Activated naive CD4-positive, alpha-beta T cell treated with anti-CD3 and anti-CD28 coated beads, Interleukin-2, amount 10 ng/mL, durations not matched to agents 7 days and 5 days (primary cell): ENCODE results near the gene SERPING1.
A peak's percentile ranks its signal among the peaks of the same experiment; 100 is the strongest.
"Not testable (repeated sequence)": the region's sequence is repeated elsewhere in the genome, so short reads cannot be mapped to it uniquely, and the experiment has no call there.

ENCODE experiments used
- CTCF ChIA-PET: fragments of 350-600 bp; sonication (Branson Sonifier 250); formaldehyde crosslinking; loops from one replicate; lab custom pipeline; 2021; ENCODE audit warnings: antibody characterized with exemption; lab: Charles Lee
- DNase-seq: peaks from one replicate; pipeline ENCODE4 v3.0.0-alpha.2; 2020
- H3K27ac Mint-ChIP-seq: one replicate; pipeline ENCODE4 v1.8.0; 2021; ENCODE audit warnings: mild to moderate bottlenecking, moderate library complexity, mixed read lengths
- H3K27me3 Mint-ChIP-seq: one replicate; pipeline ENCODE4 v1.8.0; 2021; ENCODE audit warnings: mild to moderate bottlenecking, mixed read lengths
- H3K36me3 Mint-ChIP-seq: one replicate; pipeline ENCODE4 v1.8.0; 2021; ENCODE audit warnings: mixed read lengths
- H3K4me1 Mint-ChIP-seq: one replicate; pipeline ENCODE4 v1.8.0; 2021; ENCODE audit warnings: mixed read lengths
- H3K4me3 Mint-ChIP-seq: one replicate; pipeline ENCODE4 v1.8.0; 2021; ENCODE audit warnings: mild to moderate bottlenecking, moderate library complexity, mixed read lengths
- H3K9me3 Mint-ChIP-seq: one replicate; pipeline ENCODE4 v1.8.0; 2021; ENCODE audit warnings: mixed read lengths

SERPING1 gene

GRCh38 chr11:57646799-57647303 is 49.4 kb downstream of the SERPING1 start:
- Mint-ChIP-seq H3K36me3 (no peaks in the 10 kb centered on the region), H3K4me1 (peaks cover 51% of the 10 kb centered on the region), H3K27me3 (peaks cover 74% of the 10 kb centered on the region), H3K9me3 (no peaks in the 10 kb centered on the region), H3K4me3 (no peak overlapping the region), H3K27ac (no peak overlapping the region)
- CTCF ChIA-PET = interaction anchor here (0.7 to 2.5 kb wide), 5 partner anchors 79 to 174 kb away, joined by 3 to 8 read pairs (median 5); partner anchors contain the start of gene UBE2L6
- no peak for DNase-seq

- H3K27ac Mint-ChIP-seq = no peak overlapping the region
- CTCF ChIA-PET = interaction anchor here (1.2 to 2.5 kb wide), 4 partner anchors 120 to 174 kb away, joined by 4 to 8 read pairs (median 6); no protein-coding TSS in a partner anchor
Observed at GRCh38 chr11:57647372-57647771, 49.9 kb downstream of the SERPING1 start.

DNA sequence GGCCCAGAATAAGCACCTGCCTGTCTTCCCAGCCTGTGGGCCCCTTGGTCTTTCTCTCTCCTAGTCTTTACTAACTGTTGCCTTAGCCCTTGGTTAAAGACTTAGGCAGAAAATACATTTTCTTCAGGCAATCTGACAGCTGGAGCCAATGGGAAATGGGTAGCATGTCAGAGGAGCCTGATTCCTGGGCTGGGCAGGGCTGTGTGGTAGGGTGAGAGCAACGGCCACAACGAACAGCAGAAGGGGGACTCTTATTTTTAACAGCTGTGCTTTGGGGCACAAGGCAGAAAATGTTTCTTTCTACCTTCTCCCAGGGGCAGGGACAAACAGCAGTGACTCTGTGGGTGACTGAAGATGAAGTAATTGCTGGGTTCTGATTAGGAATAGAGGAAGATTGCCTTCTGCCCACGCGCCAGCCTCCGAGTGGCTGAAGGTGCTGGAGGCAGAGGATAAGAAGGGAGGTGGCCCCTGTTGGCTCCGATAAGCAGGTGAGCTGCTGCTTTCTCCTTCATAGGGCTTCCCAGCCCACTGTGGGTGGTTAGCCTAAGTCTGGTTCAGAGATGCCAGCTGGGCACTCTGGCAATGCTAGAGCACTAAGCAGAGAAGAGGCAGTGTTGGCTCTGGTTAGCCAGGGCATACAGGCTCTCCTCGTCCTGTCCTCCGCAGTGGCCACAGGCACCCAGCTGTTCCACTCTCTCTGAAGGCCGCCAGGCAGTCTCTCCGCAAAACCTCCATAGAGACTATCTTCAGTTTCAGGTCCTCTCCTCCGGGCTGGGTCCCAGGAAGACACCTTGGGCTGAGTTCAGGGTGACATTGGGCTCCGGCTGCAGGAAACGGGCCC is 50.7 kb downstream of the SERPING1 start:
- peaks cover 63% of the 10 kb centered on the region for H3K4me1 Mint-ChIP-seq
- peak; percentile 24 for DNase-seq
- no peaks in the 10 kb centered on the region for H3K36me3 Mint-ChIP-seq
- peak overlapping the region; percentile 69 for H3K4me3 Mint-ChIP-seq
- H3K27me3 Mint-ChIP-seq = peaks cover 66% of the 10 kb centered on the region
- no peak overlapping the region for H3K27ac Mint-ChIP-seq
- no peaks in the 10 kb centered on the region for H3K9me3 Mint-ChIP-seq
- CTCF ChIA-PET = interaction anchor here (0.7 to 2.5 kb wide), 7 partner anchors 9 to 191 kb away, joined by 3 to 8 read pairs (median 5); no protein-coding TSS in a partner anchor

More at GRCh38 chr11:57647372-57647771, 49.9 kb downstream of the SERPING1 start:
- no peak for DNase-seq
- no peaks in the 10 kb centered on the region for H3K9me3 Mint-ChIP-seq
- peaks cover 74% of the 10 kb centered on the region for H3K27me3 Mint-ChIP-seq
- no peak overlapping the region for H3K4me3 Mint-ChIP-seq
- no peaks in the 10 kb centered on the region for H3K36me3 Mint-ChIP-seq
- H3K4me1 Mint-ChIP-seq = peaks cover 55% of the 10 kb centered on the region

GRCh38 chr11:57648801-57649735 is 51.6 kb downstream of the SERPING1 start:
- Mint-ChIP-seq H3K36me3 (no peaks in the 10 kb centered on the region), H3K4me1 (peaks cover 65% of the 10 kb centered on the region), H3K27ac (no peak overlapping the region), H3K9me3 (no peaks in the 10 kb centered on the region), H3K27me3 (peaks cover 61% of the 10 kb centered on the region), H3K4me3 (peak overlapping the region; percentile 69)
- CTCF ChIA-PET = interaction anchor here (0.7 to 2.5 kb wide), 8 partner anchors 10 to 192 kb away, joined by 3 to 8 read pairs (median 4); no protein-coding TSS in a partner anchor
- peak; percentile 22 for DNase-seq

GRCh38 chr11:57649826-57650738 is 52.6 kb downstream of the SERPING1 start, which contains the start of gene YPEL4:
Gene YPEL4 (minus strand): TSS chr11:57649912. CDS start chr11:57647107, 2,805 bp downstream.
- H3K4me1 Mint-ChIP-seq = peaks cover 68% of the 10 kb centered on the region
- CTCF ChIA-PET = interaction anchor here (1.4 kb wide), 1 partner anchor 193 kb away, joined by 4 read pairs; no protein-coding TSS in a partner anchor
- peak; percentile 77 for DNase-seq
- peak within 1 kb of the TSS; percentile 47 for H3K27ac Mint-ChIP-seq
- peaks cover 55% of the 10 kb centered on the region for H3K27me3 Mint-ChIP-seq
- H3K36me3 Mint-ChIP-seq = no peaks in the 10 kb centered on the region
- no peaks in the 10 kb centered on the region for H3K9me3 Mint-ChIP-seq
- H3K4me3 Mint-ChIP-seq = peak within 1 kb of the TSS; percentile 69

DNA sequence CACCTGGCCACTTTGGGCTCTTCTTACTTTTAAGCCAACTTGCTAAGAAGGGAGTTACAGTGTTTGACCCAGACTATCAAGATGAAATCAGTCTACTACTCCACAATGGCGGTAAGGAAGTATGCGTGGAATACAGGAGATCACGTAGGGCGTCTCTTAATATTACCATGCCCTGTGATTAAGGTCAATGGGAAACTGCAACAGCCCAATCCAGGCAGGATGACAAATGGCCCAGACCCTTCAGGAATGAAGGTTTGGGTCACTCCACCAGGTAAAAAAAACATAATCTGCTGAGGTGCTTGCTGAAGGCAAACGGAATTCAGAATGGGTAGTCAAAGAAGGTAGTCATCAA is 53.2 kb downstream of the SERPING1 start:
- H3K9me3 Mint-ChIP-seq = no peaks in the 10 kb centered on the region
- DNase-seq = no peak
- peaks cover 48% of the 10 kb centered on the region for H3K27me3 Mint-ChIP-seq
- H3K27ac Mint-ChIP-seq = peak overlapping the region; percentile 17
- H3K4me1 Mint-ChIP-seq = peaks cover 67% of the 10 kb centered on the region
- CTCF ChIA-PET = no interaction called here
- H3K36me3 Mint-ChIP-seq = no peaks in the 10 kb centered on the region
- H3K4me3 Mint-ChIP-seq = no peak overlapping the region

DNA sequence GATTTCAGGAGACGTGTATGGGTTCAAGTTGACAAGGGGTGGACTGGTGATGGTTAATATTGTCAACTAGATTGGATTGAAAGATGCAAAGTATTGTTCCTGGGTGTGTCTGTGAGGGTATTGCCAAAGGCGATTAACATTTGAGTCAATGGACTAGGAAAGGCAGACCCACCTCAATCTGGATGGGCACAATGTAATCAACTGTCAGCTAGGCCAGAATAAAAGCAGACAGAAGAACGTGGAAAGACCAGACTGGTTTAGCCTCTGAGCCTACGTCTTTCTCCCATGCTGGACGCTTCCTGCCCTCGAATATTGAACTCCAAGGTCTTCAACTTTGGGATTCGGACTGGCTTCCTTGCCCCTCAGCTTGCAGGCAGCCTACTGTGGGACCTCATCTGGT is 53.9 kb downstream of the SERPING1 start:
- CTCF ChIA-PET = interaction anchor here (1.5 to 1.7 kb wide), 2 partner anchors 10 to 149 kb away, joined by 3 to 6 read pairs; no protein-coding TSS in a partner anchor
- DNase-seq = no peak
- Mint-ChIP-seq H3K27me3 (peaks cover 41% of the 10 kb centered on the region), H3K4me1 (peaks cover 65% of the 10 kb centered on the region), H3K27ac (no peak overlapping the region), H3K9me3 (no peaks in the 10 kb centered on the region), H3K4me3 (no peak overlapping the region), H3K36me3 (no peaks in the 10 kb centered on the region)

DNA sequence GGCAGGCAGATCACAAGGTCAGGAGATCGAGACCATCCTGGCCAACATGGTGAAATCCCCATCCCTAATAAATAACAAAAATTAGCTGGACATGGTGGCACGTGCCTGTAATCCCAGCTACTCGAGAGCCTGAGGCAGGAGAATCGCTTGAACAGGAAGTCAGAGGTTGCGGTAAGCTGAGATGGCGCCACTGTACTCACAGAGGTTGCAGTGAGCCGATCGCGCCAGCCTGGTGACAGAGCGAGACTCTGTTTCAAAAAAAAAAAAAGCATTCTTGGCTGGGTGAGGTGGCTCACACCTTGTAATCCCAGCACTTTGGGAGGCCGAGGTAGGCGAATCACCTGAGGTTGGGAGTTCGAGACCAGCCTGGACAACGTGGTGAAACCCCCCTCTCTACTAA is 54.7 kb downstream of the SERPING1 start:
- H3K9me3 Mint-ChIP-seq, H3K36me3 Mint-ChIP-seq: not testable (repeated sequence)
- CTCF ChIA-PET = interaction anchor here (0.8 to 1.7 kb wide), 3 partner anchors 11 to 148 kb away, joined by 3 to 6 read pairs (median 3); no protein-coding TSS in a partner anchor
- Mint-ChIP-seq H3K4me1 (peaks cover 65% of the 10 kb centered on the region), H3K27me3 (peaks cover 33% of the 10 kb centered on the region), H3K4me3 (peak overlapping the region; percentile 35), H3K27ac (peak overlapping the region; percentile 82)
- peak; percentile 54 for DNase-seq

- peaks cover 67% of the 10 kb centered on the region for H3K4me1 Mint-ChIP-seq
- H3K4me3 Mint-ChIP-seq = peak overlapping the region; percentile 35
- CTCF ChIA-PET = interaction anchor here (0.8 to 1.7 kb wide), 3 partner anchors 12 to 148 kb away, joined by 3 to 6 read pairs (median 3); no protein-coding TSS in a partner anchor
- H3K9me3 Mint-ChIP-seq = no peaks in the 10 kb centered on the region
- peak overlapping the region; percentile 82 for H3K27ac Mint-ChIP-seq
- DNase-seq = no peak
- H3K27me3 Mint-ChIP-seq = peaks cover 29% of the 10 kb centered on the region
- peaks cover 2% of the 10 kb centered on the region for H3K36me3 Mint-ChIP-seq
Observed at GRCh38 chr11:57652662-57653061, 55.2 kb downstream of the SERPING1 start.

DNA sequence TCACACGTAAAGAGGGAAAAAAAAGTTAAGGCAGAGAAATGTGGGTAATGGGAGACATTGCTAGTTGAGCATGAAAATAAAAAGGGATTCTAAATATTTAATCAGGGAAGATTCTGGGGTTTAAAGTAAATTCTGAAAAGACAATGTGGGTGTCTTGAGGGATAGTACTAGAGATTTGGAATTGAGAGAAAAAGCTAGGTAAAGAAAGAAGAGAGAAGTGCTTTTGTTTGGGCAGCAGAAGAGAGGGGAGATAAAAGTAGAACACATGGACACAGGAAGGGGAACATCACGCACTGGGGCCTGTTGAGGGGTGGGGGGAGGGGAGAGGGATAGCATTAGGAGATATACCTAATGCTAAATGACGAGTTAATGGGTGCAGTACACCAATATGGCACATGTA is 55.7 kb downstream of the SERPING1 start:
- Mint-ChIP-seq H3K36me3 (peaks cover 5% of the 10 kb centered on the region), H3K4me3 (no peak overlapping the region), H3K27me3 (peaks cover 24% of the 10 kb centered on the region), H3K27ac (peak overlapping the region; percentile 82), H3K9me3 (no peaks in the 10 kb centered on the region), H3K4me1 (peaks cover 66% of the 10 kb centered on the region)
- no peak for DNase-seq
- CTCF ChIA-PET = interaction anchor here (1.4 to 1.7 kb wide), 2 partner anchors 8 to 12 kb away, joined by 3 to 6 read pairs; no protein-coding TSS in a partner anchor

GRCh38 chr11:57656885-57657193 is 59.4 kb downstream of the SERPING1 start:
- DNase-seq = no peak
- CTCF ChIA-PET = interaction anchor here (0.6 to 2.3 kb wide), 4 partner anchors 12 to 130 kb away, joined by 3 to 6 read pairs (median 4); partner anchors contain the start of gene UBE2L6
- Mint-ChIP-seq H3K27ac (peak overlapping the region; percentile 89), H3K36me3 (peaks cover 27% of the 10 kb centered on the region), H3K27me3 (no peaks in the 10 kb centered on the region), H3K4me1 (peaks cover 53% of the 10 kb centered on the region), H3K9me3 (no peaks in the 10 kb centered on the region), H3K4me3 (peak overlapping the region; percentile 93)

DNA sequence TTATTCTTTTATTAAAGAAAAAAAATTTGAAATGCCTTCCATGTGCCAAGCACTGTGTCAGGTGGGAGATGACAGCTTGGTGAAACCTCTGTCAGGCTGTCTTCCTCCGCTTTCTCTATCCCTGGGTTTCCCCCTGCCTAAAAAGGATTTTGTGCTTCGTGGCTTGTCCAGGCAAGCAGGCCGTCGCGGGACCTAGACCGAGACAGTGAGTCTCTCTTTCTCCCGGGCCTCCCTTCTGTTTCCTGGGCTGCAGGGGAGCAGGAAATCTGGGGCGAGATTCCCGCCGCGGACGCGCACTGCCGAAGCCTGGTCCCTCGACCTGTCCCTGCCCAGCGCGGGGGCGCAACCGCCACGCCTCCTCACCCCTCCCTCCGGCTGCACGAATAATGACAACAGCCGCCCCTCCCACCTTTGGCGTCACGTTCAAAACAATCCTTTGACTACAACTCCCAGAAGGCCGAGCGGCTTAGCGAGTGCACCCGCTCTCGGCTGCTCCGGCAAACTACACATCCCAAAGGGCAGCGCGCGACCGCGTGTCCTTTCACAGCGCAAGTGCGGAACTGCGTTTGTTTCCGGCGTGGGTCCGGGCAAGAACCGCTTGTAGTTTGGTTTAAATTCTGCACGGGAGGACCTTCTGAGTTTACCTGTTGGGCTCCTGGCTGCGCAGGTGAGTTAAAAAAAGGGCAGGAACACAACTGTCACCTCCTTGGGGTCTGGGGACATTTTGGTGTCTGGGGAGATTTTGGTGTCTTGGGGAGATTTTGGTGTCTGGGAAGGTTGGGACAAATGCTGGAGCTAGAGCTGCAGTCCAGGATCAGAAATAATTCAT is 59.9 kb downstream of the SERPING1 start, which contains the start of gene CLP1:
Gene CLP1, plus strand, starts transcription at position 569 of the 829 bp plus-strand sequence. CDS start 1,715 bp downstream, outside the sequence.
- peaks cover 49% of the 10 kb centered on the region for H3K4me1 Mint-ChIP-seq
- peaks cover 31% of the 10 kb centered on the region for H3K36me3 Mint-ChIP-seq
- DNase-seq = peak; percentile 100
- H3K9me3 Mint-ChIP-seq = no peaks in the 10 kb centered on the region
- no peaks in the 10 kb centered on the region for H3K27me3 Mint-ChIP-seq
- CTCF ChIA-PET = interaction anchor here (0.6 to 2.3 kb wide), 5 partner anchors 13 to 143 kb away, joined by 3 to 6 read pairs (median 3); partner anchors contain the start of gene UBE2L6
- peak within 1 kb of the TSS; percentile 93 for H3K4me3 Mint-ChIP-seq
- peak within 1 kb of the TSS; percentile 89 for H3K27ac Mint-ChIP-seq
